ENCODE data around the gene PGGHG.
"Not testable (repeated sequence)": the region's sequence is repeated elsewhere in the genome, so short reads cannot be mapped to it uniquely, and the experiment has no call there.

PGGHG gene

DNA sequence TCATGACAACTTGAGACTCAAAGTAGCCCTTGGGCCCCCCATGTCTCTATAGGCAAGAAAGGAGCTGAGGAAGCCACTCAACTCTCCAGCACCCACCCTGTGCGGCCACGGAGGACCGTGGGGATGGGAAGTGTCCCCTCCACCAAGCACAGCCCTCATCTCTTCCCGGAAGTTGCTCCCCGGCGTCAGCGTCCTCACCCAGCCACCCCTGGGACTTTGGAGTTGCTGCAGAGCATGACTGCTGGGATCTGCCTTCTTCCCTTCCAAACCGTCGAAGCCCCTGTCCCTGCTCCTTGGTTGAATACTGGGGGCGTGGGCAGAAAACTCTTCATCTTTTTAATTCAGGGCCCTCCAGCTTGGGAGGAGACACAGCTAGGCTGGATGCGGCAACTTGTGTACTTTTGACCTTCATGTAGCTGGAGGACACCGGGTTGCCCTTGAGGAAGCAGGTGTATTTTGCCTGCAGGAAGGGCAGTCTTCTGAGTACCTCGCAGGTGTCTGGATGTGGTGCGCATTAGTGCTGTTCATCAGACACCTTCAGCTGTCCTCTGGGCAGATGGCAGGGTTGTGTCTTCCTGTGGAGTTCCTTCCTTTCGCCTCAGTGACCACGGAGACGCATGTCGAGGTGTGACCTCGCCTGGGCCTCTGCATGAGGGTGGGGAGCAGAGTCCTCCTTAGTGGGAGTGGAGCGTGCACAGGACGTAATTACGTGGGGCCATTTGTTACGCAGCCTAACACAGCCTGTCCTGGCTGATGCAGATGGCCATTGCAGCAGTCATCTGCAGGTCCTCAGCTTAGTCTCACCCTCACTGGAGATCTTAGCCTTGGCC, 43.9 kb downstream of the PGGHG start:
- DNase-seq = no peak

GRCh38 chr11:333616-334263, 44.8 kb downstream of the PGGHG start:
- DNase-seq = not testable (repeated sequence)

DNA sequence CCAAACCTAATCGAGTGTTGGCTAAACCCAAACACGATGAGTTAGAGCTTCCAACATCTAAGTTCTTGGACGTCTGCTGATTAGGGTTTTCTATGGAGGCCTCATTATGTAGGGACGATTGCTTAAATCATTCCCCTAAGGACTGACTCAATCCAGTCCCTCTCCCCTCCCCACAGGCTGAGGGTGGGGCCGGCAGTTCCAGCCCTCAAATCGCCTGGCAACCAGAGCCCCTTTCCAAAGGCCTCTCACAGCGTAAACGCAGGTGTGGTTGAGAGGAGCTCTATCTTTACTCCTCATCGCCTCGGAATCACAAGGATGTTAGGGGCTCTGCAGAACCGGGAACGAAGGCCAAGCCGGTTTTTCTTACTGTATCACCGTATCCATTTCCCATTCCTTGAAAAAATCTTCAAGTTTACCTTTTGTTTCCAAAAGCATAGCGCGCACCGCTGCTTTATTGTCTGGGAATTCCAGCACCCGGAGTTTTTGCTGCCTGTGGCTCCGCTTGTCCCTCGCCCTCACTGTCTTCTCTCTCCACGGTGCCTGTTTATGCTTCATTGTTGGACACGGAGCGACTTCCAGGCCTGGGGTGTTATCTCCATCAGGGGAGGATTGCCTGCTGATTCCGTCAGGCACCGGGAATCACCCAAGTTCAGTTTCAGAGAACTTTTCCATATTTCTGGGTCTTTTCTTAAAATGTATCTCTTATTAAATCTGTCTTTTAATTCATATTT, 45.5 kb downstream of the PGGHG start:
- DNase-seq = no peak

DNA sequence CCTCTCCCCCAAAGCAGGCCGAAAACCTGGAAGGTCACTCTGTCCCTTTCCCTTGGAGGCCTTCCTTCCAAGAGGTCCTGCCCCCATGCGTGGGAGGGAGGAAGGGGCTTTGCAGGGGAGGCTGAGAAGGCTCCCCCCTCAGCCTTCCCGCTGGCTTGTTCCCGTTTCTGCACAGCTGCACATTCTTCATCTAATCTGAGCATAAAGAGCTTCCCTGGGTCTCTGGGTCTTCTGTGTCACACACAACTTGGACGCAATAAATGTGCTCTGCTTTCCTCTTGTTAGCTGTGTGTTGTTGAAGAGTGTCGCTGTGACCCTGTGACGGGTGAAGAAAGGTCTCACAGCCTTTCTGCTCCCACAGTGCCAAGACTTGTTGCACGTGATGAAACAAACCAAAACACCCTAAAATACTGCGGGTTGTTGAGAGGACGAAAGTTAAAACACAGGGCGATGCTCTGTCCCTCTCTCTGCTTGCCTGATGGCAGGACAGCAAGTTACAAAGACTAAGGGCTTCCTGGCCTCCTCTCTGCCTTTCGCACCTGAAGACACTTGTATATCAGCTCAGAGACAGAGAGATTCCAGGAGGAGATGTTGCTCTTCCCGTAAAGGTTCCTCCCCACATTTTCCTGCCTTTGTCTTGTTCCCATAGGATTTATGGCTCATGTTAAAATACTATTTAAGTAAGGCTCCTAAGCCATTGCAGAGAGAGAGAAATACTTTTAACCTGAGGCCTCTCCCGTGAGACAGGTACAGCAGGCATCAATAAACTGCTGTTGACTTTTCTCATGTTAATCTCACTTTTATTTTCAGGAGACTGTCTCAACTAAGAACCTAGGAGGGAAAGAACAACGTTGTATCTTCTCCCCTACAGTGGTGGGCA, 47.1 kb downstream of the PGGHG start:
- DNase-seq = no peak

DNA sequence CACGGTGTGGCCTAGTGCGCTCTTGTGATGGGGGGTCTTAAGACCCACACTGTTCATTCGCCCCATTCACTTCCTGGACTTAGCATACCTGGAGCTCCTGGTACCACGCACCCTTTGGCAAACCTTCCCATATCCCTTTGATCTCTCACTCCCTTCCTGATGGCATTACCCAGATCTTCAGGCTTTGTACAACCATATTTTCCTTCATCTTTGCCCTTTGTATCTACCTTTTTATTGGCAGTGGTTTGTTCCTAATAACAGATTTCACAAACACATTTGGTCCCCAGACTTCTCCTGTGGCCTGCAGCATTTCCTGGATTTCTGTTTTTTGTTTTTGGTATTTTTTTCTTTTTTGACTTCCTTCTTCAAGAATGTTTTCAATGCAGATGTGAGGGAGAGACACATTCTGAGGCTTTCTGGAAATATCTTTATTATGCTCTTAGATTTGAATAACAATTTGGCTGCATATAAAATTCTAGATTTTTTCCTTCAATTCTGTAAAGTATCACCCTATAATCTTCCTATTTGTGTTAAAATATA, 47.8 kb downstream of the PGGHG start:
- no peak for DNase-seq

GRCh38 chr11:337711-338110, 48.8 kb downstream of the PGGHG start:
- DNase-seq = no peak

GRCh38 chr11:339963-340362, 51.0 kb downstream of the PGGHG start:
- DNase-seq = no peak

DNA sequence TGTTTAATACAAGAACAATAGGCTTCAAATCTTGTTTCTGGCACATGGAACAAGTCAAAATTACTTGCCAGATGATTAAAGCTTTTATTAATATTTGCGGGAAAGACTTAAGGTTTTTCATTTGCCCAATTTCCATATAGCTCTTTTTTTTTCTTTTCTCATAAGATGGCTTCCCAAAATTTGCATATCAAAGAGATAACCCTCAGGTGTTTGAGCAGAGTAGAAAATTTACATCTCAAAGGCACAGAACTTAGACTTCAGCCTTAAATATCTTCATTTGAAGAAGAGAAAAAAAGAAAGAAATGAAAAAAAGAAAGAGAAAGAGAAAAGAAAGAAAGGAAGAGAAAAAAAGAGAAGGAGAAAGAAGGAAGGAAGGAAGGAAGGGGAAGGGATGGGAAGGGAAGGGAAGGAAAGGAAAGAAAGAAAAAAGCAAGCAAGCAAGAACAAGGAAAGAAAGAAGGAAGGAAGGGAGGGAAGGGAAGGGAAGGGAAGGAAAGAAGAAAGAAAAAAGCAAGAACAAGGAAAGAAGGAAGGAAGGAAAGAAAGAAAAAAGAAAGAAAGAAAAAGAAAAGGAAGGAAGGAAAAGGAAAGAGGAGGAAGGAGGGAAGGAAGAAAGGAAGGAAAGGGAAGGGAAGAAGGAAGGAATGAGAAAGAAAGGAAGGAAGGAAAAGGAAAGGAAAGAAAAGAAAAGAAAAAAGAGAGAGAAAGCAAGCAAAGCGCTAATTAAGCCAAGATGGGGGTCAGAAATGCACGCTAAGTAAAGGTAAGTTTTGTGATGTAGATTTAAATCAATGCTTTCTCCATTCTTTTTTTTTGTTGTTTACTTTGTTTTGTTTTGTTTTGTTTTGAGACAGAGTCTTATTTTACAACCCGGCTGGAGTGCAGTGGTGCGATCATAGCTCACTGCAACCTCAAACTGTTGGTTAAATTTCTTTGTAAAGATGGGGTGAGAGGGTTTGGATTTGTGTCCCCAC, 51.9 kb downstream of the PGGHG start:
- DNase-seq = no peak

DNA sequence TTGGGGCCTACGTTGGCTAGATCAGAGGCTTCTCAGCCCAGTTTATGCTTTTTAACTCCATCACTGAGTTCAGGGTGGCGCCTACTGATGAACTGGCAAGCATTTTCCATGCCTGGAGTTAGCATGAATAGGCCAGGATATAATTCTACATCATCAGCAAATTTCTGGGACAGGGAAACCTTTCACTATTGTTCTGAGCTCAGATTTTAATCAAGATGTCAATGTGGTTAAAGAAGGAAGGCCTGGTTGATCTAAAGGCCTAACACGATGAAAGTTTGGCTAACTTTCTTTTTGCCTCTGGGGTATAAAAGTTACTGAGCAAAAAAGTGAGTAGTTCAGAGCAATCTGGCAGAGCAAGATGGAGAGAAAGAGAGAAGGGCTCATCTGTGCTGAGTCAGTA, 53.4 kb downstream of the PGGHG start:
- DNase-seq = no peak

DNA sequence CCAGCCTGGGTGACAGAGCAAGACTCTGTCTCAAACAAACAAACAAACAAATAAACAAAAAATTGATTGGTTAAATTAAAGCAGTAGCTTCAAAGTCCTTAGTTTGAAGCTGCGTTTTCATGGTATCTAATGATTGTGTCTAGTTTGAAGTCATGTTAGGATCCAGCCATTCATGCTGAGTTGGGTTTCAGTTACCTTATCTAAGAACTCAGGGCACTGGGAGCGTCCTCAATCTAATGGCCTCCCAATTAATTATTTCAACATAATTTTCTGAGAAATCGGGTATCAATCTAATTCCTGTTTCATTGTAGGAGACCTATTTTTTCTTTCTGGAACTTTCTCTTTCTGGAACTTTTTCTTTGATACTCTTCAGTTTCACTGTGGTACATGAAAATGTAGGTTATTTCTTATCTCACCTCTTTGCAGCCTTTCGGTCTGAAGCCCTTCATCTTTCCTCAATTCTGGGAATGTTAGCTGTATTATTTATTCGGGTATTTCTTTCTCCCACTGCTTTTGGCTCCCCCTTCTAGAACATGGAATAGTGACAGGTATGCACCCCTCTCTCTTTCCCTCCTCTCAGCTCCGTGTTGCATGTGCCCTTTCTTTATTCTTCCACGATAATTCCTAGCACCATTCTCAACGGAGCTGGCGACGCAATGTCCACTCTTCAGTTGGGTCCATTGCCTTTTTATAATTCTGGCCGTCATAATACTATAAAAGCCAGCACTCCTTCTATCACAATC, 56.1 kb downstream of the PGGHG start:
- DNase-seq = no peak
